BJ (cell line): Measurements from ENCODE around the gene EIF4G3. TPM values are rescaled to one million over a fixed set of nuclear protein-coding genes. Genes with fewer than 3 reads are reported as not detected.
"Not testable (repeated sequence)": the region's sequence is repeated elsewhere in the genome, so short reads cannot be mapped to it uniquely, and the experiment has no call there.

Source experiments
- CTCF ChIA-PET: fragments of 350-600 bp; formaldehyde crosslinking; extraction: SDS; loops from one replicate; lab custom pipeline; 2021; ENCODE audit warnings: antibody characterized with exemption, inconsistent platforms; lab: Yijun Ruan, JAX
- POLR2A ChIA-PET: fragments of 300-600 bp; sonication (Branson Sonifier 250); formaldehyde crosslinking; extraction: SDS; loops from one replicate; lab custom pipeline; 2021; ENCODE audit warnings: antibody characterized with exemption; lab: Charles Lee
- DNase-seq: peaks from one replicate; pipeline ENCODE4 v3.0.0-alpha.2; 2011; ENCODE audit warnings: low read depth
- H3K27me3 ChIP-seq: 2 replicates; pipeline ENCODE4 v1.6.0; 2011; ENCODE audit warnings: low read length; ENCODE audit not compliant: control insufficient read depth, insufficient read depth
- H3K36me3 ChIP-seq: 2 replicates; pipeline ENCODE4 v1.5.1; 2011; ENCODE audit warnings: low read length; ENCODE audit not compliant: control insufficient read depth, insufficient read depth
- H3K4me3 ChIP-seq: 2 replicates; pipeline ENCODE4 v1.5.1; 2011; ENCODE audit warnings: low read depth, mild to moderate bottlenecking, control low read depth, low read length
- polyA plus RNA-seq: library from polyadenylated mRNA; depleted of rRNA; stranded (reverse); fragments of >200 nt; gene quantifications from 2 replicates; pipeline ENCODE4 v1.2.3, GENCODE V29; 2011
- TF ChIP-seq, protein P1 (sequence below): IDR thresholded peaks from 2 replicates; pipeline ENCODE4 v1.5.1; 2011; ENCODE audit warnings: low read depth, mild to moderate bottlenecking, control low read depth, inconsistent platforms, low read length, moderate library complexity; ENCODE audit not compliant: insufficient read depth

The EIF4G3 gene
- polyA plus RNA-seq, 1 experiment, result 62.0 TPM

DNA sequence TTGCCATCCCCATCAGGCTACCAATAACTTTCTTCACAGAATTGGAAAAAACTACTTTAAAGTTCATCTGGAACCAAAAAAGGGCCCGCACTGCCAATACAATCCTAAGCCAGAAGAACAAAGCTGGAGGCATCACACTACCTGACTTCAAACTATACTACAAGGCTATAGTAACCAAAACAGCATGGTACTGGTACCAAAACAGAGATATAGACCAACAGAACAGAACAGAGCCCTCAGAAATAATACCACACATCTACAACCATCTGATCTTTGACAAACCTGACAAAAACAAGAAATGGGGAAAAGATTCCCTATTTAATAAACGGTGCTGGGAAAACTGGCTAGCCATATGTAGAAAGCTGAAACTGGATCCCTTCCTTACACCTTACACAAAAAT, 84.2 kb downstream of the EIF4G3 start:
- CTCF ChIA-PET, DNase-seq, H3K36me3 ChIP-seq, H3K4me3 ChIP-seq, H3K27me3 ChIP-seq: not testable (repeated sequence)
- POLR2A ChIA-PET, result interaction anchor here (0.6 kb wide), 1 partner anchor 13 kb away, joined by 4 read pairs; no protein-coding TSS in a partner anchor

DNA sequence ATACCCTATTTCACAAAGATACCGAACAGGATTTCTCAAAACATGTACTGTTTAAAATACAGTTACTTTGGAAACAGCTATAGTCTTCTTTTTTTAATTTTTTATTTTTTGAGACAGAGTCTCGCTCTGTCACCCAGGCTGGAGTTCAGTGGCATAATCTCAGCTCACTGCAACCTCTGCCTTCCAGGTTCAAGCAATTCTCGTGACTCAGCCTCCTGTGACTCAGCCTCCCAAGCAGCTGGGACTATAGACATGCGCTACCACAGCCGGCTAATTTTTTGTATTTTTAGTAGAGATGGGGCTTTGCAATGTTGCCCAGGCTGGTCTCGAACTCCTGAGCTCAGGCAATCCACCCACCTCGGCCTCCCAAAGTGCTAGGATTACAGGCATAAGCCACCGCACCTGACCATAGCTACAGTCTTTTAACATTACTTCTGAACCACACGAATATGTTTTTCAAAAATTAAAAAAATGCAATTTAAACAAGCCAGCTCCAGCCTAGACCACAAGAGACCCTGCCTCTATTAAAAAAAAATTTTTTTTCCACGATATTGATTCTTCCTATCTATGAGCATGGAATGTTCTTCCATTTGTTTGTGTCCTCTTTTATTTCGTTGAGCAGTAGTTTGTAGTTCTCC, 85.5 kb downstream of the EIF4G3 start:
- CTCF ChIA-PET, result interaction anchor here (0.7 kb wide), 1 partner anchor 93 kb away, joined by 4 read pairs; no protein-coding TSS in a partner anchor
- DNase-seq, result peak; percentile 31
- POLR2A ChIA-PET, H3K4me3 ChIP-seq, H3K36me3 ChIP-seq, H3K27me3 ChIP-seq: not testable (repeated sequence)

- no peak overlapping the region for H3K4me3 ChIP-seq
- ChIA-PET CTCF (no interaction called here), POLR2A (no interaction called here)
- no peak for DNase-seq
- H3K36me3 ChIP-seq, result no peaks in the 10 kb centered on the region
- TF ChIP-seq, protein P1, sequence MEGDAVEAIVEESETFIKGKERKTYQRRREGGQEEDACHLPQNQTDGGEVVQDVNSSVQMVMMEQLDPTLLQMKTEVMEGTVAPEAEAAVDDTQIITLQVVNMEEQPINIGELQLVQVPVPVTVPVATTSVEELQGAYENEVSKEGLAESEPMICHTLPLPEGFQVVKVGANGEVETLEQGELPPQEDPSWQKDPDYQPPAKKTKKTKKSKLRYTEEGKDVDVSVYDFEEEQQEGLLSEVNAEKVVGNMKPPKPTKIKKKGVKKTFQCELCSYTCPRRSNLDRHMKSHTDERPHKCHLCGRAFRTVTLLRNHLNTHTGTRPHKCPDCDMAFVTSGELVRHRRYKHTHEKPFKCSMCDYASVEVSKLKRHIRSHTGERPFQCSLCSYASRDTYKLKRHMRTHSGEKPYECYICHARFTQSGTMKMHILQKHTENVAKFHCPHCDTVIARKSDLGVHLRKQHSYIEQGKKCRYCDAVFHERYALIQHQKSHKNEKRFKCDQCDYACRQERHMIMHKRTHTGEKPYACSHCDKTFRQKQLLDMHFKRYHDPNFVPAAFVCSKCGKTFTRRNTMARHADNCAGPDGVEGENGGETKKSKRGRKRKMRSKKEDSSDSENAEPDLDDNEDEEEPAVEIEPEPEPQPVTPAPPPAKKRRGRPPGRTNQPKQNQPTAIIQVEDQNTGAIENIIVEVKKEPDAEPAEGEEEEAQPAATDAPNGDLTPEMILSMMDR, result no peak
- no peaks in the 10 kb centered on the region for H3K27me3 ChIP-seq
Observed at GRCh38 chr1:21090463-21090862, 86.2 kb downstream of the EIF4G3 start.

DNA sequence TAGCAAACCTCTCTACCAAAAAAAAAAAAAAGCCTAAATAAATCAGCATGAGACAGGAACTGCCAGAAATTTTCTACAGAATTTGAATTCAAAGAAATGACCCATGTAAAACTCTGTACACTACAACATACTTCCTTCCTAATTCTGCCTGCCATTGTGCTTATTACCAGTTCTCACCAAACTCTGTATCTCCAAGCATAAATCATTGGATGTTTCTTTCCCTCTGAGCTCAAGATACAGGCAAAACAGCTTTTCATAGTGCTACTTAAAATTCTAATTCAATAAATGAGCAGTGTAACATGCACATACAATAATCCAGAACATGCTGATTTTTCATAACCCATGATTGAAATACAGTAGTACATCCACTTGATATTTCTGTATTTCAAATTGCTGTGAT, 87.0 kb downstream of the EIF4G3 start:
- TF ChIP-seq, protein P1, result no peak
- Histone ChIP-seq H3K27me3 (no peaks in the 10 kb centered on the region), H3K4me3 (no peak overlapping the region), H3K36me3 (no peaks in the 10 kb centered on the region)
- DNase-seq, result no peak
- POLR2A ChIA-PET, result no interaction called here
- CTCF ChIA-PET, result no interaction called here

GRCh38 chr1:21089299-21089698, 87.4 kb downstream of the EIF4G3 start:
- TF ChIP-seq, protein P1, result no peak
- POLR2A ChIA-PET, result no interaction called here
- CTCF ChIA-PET, result no interaction called here
- H3K36me3 ChIP-seq, result no peaks in the 10 kb centered on the region
- H3K4me3 ChIP-seq, result no peak overlapping the region
- DNase-seq, result no peak
- no peaks in the 10 kb centered on the region for H3K27me3 ChIP-seq

GRCh38 chr1:21084111-21084810, 92.4 kb downstream of the EIF4G3 start:
- no peak for DNase-seq
- ChIA-PET CTCF (no interaction called here), POLR2A (interaction anchor here (0.6 kb wide), 1 partner anchor 27 kb away, joined by 3 read pairs; no protein-coding TSS in a partner anchor)
- no peaks in the 10 kb centered on the region for H3K27me3 ChIP-seq
- no peaks in the 10 kb centered on the region; the same call in 1 of the 2 replicates for H3K36me3 ChIP-seq
- TF ChIP-seq, protein P1, result no peak
- H3K4me3 ChIP-seq, result no peak overlapping the region
